ENCODE measurements around the gene ATP13A1. TPM values are rescaled to one million over a fixed set of nuclear protein-coding genes. Genes with fewer than 3 reads are reported as not detected.
"Not testable (repeated sequence)": the region's sequence is repeated elsewhere in the genome, so short reads cannot be mapped to it uniquely, and the experiment has no call there.

ATP13A1 gene
- total RNA-seq, 1 donor = 102 TPM

DNA sequence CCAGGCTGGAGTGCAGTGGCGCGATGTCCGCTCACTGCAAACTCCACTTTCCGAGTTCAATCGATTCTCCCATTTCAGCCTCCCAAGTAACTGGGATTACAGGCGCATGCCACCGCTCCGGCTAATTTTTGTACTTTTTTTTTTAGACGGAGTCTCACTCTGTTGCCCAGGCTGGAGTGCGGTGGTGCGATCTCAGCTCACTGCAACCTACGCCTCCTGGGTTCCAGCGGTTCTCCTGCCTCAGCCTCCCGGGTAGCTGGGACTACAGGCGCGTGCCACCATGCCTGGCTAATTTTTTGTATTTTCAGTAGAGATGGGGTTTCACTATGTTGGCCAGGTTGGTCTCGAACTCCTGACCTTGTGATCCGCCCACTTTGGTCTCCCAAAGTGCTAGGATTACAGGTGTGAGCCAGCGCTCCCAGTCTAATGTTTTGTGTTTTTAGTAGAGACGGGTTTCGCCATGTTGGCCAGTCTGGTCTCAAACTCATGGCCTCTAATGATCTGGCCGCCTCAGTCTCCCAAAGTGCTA is 2.0 kb upstream of the ATP13A1 start:
- DNase-seq (ENCODE audit: low read depth in 2 of 3, low spot score in 2 of 3) = not testable (repeated sequence)

DNA sequence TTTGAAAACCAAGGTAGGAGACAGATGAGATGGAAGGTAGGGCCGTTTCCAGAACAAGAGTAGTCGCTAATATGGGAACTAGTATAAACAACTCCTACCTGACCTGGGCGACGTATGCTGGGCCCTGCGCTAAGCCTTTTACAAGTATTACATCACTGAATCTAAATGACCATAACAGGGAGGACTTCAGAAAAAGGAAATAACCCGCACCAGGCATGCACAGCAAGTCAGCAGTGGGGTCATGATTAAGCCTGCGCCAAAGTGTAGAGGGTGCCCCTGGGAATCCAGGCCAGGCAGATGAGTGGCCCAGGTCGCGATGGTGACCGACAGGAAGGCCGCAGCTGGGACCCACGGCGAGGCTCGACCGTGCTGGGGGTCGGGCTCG is 613 bp downstream of the ATP13A1 start:
- DNase-seq (ENCODE audit: low read depth in 2 of 3, low spot score in 2 of 3) = no peak

DNA sequence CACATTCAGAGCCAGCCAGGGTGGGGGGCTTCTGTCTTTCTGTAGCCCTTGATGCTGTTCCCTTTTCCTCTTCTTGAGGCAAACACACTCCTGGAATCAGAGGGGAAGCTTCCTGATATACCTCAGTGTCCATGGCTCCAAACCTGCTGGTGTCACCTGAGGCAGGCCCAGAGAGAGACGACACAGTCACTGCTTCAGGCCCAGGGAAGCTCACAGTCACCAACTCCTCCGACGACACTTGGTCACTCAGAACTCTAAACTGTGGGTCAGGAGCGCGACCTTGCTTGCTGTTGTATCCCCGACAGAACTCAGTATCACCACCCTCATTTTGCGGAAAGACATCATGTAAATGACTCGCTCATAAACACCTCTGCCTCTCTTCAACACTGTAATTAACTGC is 1.1 kb downstream of the ATP13A1 start:
- DNase-seq (ENCODE audit: low read depth in 2 of 3, low spot score in 2 of 3) = no peak

DNA sequence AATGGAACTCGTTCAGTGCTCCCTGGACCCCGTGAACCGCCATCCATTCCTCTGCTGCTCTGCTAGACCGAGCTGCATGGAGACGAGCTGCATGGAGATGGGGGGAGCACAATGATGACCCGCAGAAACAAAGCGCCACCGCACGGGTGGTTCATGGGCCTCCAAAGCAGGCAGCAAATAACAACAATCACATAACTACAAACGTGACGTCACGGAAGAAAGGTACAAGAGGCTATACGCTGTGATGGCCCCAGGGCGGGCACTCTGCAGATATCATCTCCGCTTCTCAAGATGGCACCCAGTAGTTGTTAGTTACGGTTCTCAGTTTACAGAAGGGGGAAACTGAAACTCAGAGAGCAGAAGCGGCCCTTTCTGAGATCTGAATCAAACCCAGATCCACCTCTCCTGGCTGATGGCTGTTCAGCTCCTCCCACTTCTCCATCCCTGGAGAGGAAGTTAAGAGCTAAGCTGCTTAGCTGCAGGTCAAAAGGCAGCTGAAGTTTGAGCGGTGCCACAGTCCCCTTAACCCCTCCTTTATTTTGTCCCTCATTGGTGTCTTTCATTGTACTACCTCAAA is 1.7 kb downstream of the ATP13A1 start:
- DNase-seq (ENCODE audit: low read depth in 2 of 3, low spot score in 2 of 3) = peak in 1 of 3 donors; percentile 47

DNA sequence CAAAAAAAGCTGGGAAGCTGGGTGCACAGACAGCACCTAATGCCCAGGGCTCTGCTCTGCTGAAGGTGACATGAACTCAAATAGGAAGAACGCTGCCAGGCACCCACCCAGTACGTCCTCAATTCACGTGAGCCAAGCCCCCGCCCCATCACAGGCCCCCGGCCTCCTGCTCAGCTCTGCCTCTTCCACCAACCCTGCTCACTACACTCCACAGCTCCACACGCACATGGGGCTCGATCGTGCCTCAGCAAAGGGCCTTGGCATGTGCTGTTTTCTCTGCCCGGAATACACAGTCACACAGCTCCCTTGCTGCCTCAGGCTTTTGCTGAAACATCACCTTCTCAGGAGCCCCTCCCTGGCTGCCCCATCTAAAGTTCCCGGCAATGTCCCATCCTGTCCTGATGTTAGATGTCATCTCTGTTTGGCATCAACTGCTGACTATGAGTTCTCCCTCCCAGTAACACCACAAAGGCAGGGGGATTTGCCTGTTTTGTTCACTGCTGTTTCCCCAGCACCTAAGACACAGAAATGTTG is 2.3 kb downstream of the ATP13A1 start:
- no peak for DNase-seq (ENCODE audit: low read depth in 2 of 3, low spot score in 2 of 3)

DNA sequence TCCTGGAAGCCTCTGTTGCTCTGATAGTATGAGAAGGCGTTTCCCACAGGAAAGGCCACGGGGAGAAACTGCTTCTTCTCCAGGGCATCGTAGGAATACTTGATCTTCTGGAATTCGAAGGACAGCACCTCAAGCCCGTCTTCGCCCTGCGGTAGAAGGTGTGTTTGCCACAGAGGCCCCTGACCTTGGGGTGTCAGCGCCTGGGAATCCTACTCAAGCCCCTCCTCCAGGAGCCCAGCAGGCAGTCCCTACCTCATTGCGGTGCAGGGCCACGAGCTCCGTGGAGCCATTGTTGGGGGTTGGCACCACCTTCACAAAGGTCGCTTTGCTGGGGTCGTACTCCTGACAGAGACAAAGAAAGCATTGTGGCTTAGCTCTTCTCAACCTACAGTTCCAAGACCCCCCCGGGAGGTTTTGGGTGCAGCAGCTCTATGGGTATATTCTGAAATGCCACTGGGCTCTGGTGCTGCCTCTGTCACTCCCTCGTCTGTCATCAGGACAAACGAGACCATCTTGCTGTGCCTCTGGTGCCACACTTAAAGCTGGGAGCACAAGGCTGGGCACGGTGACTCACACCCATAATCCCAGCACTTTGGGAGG is 3.7 kb downstream of the ATP13A1 start:
- DNase-seq (ENCODE audit: low read depth in 2 of 3, low spot score in 2 of 3) = no peak

DNA sequence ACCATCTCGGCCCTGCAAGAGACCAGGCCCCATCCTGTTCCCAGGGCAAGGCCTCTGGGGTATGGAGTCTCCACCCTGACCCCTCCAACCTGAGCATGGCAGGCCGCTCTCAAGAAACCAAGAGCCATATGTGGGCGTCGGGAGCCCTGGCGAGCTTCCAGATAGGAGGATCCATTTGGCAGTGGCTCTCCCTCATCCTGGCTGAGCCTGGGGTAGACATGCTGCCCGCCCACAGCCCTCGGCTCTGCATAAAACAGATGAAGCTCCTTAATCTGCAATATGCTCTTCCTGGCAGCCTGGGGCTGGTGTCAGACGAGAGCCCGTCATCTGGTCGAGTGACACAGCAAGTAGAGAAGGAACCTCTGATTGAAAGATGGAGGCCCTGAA is 6.1 kb downstream of the ATP13A1 start:
- DNase-seq (ENCODE audit: low read depth in 2 of 3, low spot score in 2 of 3) = no peak

DNA sequence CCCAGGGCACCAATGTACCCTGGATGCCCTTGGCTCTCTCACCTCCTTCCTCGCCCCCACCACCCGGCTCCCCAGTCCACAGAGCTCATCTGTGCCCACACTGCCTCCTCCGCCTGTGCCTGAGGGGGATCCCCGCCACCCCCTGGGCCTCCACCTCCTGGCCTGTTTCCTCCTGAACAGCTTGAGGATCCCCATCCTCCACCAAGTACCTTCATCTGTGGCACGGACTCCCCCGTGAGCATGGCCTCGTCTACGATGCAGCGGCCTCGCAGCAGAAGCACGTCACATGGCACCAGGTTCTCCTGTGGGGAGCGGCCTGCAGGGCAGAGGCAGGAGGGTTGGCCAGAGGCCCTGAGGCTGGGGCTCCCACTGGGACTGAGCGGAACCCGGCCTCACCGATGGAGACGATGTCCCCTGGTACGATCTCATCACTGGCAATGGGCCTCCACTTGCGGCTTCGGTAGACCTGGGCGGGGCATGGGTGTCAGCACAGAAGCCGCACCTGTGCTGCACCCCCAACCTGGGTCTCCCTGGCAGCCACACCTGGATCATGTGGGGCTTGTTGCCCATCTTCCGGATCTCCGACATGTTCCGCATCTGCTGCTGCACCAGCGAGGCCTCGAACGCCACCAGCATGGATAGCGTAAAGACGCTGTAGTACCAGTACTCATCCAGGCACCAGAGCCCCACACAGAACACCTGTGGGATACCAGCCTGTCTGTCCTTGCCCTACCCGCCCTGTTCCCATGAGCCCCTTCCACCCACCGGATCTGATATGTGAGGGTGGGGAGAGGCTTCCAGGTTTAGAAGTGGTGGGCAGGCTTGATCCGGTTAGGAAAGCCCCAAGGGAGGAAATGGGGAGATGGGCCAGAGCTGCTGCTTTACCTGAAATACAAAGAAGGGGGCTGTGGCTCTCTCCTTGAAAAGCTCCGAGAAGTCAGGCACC is 6.8 kb downstream of the ATP13A1 start:
- no peak for DNase-seq (ENCODE audit: low read depth in 2 of 3, low spot score in 2 of 3)

DNA sequence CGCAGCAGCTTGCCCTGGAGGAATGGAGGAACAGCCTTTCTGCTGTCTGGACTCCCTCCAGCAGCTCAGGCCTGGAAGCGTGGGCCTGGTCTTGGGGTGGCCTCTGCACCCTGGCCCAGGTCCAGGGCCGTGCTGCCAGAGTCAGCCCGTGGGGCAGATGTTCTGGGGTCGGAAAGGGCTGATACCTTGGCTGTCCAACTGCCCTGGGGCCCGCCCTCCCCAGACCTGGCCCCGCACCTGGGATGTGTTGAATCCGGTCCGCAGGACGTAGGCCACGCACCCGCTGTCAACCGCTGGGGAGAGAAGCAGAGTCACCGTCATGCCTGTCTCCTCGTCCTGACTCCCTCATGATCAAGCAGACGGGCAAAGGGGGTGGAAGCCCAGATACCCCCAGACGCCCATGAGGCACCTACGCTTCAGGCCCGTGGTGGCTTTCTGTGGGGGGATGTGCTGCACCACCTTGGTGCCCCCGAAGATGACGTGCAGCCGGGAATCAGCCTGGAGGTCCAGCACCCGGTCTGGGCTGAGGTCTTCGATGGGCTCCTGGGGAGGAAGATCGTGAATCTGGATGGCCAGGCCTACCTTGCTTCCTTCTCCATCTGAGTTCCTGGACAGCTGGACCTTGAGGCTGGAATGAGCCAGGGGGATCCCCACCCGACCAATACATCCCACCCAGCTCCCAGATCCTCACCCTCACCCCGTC is 7.7 kb downstream of the ATP13A1 start:
- DNase-seq (ENCODE audit: low read depth in 2 of 3, low spot score in 2 of 3) = no peak

DNA sequence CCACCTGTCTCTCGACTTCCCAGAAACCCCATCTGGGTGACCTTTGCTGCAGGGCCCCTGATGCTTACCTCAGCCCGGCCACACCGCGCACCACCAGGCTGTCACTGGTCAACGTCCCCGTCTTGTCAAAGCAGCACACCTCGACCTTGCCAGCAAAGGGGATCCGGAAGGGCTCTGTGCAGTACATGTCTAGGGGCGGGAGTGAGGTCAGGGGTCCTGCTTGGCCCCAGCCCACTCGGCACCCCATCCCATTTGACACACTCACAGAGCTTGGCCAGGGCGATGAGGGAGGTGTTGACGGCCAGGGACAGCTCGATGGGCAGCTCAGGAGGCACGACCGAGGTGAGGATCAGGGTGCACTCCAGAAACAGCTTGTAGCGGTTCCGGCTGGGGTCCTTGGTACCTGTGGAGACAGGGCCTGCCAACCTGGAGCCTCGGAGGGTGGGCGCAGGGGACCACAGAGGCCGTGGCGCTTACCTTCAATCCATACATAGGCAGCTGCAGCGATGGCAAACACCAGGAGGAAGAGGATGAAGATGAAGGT is 8.4 kb downstream of the ATP13A1 start:
- no peak for DNase-seq (ENCODE audit: low read depth in 2 of 3, low spot score in 2 of 3)

DNA sequence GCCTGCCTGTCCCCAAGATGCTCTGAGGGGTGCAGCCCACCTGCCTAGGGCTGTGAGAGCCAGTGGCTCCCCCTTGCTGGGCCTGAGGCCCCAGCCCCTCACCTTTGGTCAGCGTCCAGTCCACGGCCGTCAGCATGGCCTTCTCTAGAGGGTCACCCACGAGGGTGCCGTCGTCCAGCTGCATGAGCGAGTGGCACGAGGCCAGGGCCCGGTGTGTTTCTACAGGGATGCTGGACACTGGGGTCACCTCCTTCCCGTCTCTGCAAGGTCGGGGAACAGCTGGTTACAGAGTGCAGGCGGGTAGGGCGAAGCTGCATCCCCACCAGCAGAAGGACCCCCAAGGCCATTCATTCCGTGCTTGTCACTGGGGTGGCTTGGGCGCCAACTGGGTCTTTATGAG is 9.0 kb downstream of the ATP13A1 start:
- no peak for DNase-seq (ENCODE audit: low read depth in 2 of 3, low spot score in 2 of 3)

DNA sequence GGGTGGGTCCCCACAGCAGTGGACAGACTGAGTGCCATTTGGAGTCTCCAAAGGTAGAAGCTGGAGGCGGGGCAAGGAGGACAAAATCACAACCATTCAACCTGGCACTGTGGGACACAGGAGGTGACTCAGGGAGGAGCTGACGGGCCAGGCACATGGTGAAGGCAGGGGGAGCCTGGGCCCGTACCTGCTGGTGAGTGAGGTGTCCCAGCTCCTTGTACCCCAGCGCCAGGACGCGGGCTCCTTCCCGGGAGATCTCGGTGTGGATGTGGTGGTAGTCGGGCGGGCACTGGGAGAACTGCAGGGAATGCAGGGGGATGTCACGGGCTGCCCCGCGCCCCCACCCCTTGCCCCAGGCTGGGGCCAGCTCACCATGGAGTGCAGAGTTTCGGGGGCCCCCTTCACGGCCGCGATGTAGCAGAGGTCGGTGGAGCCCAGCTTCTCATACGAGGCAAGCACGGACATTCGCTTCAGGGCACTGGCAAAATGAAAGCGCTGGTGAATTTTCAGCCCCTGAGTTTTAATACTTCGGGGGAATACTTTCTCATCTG is 9.8 kb downstream of the ATP13A1 start:
- DNase-seq (ENCODE audit: low read depth in 2 of 3, low spot score in 2 of 3) = no peak

DNA sequence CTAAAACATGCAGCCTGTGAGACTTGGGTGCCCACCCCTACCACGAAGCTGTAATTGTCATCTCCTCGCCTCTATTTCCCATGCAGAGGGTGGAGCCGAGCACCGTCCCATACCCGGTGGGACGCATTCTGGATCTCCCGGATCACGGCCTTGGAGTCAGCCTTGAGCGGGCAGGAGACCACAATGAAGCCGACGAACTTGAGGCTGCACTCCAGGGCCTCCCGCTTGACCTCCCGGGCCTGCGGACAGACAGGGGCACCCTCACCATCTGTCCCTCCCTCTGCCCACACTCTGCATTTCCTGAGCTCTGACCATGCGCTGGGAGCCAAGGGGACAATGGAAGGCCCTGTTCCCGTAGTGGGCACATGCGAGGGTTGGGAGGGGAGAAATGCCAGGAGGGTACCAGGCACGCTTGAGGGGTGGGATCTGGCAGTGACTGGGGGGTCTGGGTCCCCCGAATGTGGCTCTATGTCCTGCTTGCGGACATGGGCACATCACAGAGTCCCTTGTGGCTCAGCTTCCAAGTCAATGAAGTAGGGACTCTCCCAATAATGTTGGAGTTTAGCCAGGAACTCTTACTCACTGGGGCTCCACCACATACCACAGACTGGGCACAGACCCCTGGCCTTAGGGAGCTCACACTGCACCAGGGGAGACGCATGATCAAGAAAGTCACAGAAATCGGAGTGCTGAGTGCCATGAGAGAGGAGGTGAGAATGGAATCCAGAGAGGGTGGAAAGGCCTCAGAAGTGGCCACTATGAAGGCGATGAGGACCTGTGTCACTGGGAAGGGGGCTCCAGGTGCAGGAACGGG is 10.8 kb downstream of the ATP13A1 start:
- DNase-seq (ENCODE audit: low read depth in 2 of 3, low spot score in 2 of 3) = no peak

DNA sequence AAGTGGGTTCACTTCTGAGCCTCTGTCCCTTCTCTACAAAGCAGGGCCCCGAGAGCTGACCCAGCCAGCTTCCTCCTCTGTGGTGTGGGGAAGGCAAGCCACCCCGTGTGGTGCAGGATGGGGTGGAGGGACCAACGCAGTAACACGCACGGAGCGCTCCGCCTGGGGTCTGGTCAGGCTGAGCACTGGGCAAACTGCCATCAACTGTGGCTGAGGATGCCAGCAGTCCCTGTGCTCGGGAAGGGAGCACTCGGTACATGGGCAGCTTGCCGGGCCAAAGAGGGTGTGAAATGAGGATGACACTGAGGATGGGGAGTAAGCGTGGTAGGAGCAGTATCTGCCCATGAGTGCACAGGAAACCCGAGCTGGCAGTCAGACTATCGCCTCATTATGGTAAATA is 12.4 kb downstream of the ATP13A1 start:
- DNase-seq (ENCODE audit: low read depth in 2 of 3, low spot score in 2 of 3) = no peak

DNA sequence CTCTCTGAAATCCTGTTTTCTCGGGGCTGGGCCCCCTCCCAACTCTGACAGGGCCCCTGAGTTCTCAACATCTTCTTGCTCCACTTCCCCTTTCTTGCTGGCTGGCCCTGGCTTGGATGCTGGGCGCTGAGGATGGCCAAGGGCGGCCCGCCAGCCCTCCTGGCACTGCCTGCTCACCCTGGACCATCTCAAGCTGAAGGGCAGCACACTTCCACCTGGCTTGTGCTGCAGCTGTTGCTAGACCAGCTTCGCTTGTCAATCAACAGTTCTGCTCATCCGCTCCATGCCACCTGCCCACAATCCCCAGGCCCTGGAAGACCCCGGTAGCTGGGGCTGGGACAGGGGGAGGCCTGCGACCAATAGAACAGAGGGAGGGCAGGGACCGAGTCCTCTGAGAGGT is 13.1 kb downstream of the ATP13A1 start:
- DNase-seq (ENCODE audit: low read depth in 2 of 3, low spot score in 2 of 3) = no peak

DNA sequence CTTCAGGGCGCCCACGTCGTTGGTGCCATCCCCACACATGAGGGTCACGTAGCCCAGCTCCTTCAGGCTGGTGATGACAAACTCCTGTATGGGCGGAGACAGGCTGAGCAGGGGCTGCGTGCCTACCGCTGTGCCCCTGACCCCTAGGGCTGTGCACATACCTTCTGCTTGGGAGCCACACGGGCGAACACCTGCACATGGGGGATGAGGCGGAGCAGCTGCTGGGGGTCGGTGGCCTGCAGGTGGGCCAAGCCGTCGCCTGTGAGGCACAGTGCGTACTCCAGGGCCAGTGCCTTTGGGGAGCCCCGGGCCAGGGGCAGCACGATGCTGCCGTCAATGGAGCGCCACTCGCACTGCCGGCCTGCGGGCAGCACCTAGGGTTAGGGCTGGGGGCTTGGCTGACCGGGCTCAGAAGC is 13.9 kb downstream of the ATP13A1 start:
- DNase-seq (ENCODE audit: low read depth in 2 of 3, low spot score in 2 of 3) = no peak

DNA sequence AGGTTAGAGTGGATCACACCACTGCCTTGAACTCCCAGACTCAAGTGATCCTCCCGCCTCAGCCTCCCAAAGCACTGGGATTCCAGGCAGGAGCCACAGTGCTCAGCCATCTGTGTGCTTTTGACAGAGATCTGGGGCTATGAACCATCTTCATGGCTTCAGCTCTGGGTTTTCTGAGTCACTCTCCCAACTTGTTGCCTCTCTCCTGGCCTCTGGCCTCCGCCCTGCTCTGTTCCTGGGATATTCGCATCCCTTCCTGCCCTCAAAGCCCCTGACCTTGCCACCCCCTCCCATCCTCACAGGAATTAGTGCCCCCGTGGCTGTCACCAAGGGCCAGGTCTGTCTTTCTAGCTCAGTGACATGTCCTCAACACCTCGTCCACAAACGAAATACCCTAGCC is 14.3 kb downstream of the ATP13A1 start:
- no peak for DNase-seq (ENCODE audit: low read depth in 2 of 3, low spot score in 2 of 3)

DNA sequence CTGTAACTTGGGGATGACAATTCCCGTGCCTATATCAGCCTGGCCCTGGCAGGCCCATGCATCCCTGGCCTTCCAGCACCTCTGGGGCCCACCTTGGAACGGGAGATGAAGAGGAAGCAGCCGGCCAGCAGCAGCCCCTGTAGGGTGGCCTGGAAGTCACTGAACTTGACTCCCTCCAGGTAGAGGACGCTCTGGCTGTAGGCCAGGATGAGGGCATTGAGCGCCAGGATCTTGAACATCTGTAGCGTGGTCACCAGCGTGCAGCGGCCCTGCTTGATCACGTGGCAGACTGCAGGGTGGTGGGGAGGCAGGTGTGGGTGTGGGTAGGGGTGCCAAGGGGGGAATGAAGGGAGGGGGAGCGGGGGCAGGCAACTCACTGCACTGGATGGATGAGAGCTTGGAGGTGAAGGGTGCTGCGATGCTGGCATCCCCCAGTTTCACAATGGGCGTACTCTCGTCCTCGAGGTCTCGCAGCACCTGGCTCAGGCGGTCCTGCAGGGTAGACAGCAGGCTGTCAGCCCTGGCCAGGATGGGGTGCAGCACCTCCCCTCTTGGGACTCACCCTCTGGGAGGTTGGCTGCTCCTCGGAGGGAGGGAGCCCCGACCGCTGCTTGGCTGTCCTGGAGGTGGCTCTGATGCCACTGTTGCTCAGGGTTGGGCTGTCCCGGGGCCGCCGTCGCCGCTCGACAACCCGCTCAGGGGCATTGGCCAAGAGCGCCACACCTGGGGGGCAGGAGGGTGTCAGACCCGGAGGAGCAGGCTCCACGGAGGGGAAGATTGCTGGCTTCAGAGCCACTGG is 16.2 kb downstream of the ATP13A1 start:
- no peak for DNase-seq (ENCODE audit: low read depth in 2 of 3, low spot score in 2 of 3)

Data from hematopoietic multipotent progenitor cell (in vitro differentiated cells).